ENCODE data around the gene KIF26B. TPM values are rescaled to one million over a fixed set of nuclear protein-coding genes. Genes with fewer than 3 reads are reported as not detected.

Gene KIF26B
- total RNA-seq, 1 donor from 2014 or later = 3.4 TPM

DNA sequence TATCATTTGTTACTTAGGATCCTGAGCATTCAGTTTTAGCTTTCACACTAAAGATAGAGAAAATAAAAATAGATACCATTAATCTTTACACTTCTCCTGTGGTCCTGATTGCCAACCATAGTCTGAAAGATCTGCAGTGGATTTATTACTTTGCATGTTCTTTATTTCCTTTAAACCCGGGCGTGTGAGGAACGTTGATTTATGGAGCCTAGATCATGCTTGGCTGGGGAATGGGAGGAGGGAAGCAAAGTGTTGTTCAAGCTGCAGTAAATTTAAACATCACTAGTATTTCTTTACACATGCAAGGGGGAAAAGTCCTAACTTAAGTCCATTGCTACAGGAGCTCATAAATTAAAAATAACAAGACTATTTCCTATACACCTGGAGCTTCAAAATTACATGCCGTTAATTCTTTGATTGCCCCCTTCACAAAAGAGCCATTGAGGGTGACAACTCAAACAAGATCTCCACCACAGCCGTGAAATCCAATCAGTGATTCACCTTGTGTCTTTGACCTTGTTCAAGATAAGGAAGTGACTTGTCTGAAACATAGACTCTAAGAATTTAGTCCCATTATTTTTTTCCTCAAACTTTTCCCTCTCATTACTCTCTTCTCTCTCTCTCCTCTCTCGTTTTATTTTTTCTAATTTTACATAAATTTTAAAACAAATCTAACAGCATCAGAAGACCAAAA is 282.7 kb downstream of the KIF26B start:
- Mint-ChIP-seq H3K9me3 (ENCODE audit: unreplicated experiment) (no peaks in the 10 kb centered on the region), H3K36me3 (ENCODE audit: low read depth, unreplicated experiment) (peaks cover 4% of the 10 kb centered on the region), H3K4me1 (ENCODE audit: unreplicated experiment) (peaks cover 20% of the 10 kb centered on the region), H3K4me3 (ENCODE audit: unreplicated experiment) (no peak overlapping the region), H3K27me3 (ENCODE audit: unreplicated experiment) (peaks cover 6% of the 10 kb centered on the region), H3K27ac (ENCODE audit: unreplicated experiment) (no peak overlapping the region)
- no peak for DNase-seq (ENCODE audit: low spot score)
- TF ChIP-seq, protein P1, sequence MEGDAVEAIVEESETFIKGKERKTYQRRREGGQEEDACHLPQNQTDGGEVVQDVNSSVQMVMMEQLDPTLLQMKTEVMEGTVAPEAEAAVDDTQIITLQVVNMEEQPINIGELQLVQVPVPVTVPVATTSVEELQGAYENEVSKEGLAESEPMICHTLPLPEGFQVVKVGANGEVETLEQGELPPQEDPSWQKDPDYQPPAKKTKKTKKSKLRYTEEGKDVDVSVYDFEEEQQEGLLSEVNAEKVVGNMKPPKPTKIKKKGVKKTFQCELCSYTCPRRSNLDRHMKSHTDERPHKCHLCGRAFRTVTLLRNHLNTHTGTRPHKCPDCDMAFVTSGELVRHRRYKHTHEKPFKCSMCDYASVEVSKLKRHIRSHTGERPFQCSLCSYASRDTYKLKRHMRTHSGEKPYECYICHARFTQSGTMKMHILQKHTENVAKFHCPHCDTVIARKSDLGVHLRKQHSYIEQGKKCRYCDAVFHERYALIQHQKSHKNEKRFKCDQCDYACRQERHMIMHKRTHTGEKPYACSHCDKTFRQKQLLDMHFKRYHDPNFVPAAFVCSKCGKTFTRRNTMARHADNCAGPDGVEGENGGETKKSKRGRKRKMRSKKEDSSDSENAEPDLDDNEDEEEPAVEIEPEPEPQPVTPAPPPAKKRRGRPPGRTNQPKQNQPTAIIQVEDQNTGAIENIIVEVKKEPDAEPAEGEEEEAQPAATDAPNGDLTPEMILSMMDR (IDR thresholded peaks at IDR 0.05; ENCODE audit: unreplicated experiment) = no peak

DNA sequence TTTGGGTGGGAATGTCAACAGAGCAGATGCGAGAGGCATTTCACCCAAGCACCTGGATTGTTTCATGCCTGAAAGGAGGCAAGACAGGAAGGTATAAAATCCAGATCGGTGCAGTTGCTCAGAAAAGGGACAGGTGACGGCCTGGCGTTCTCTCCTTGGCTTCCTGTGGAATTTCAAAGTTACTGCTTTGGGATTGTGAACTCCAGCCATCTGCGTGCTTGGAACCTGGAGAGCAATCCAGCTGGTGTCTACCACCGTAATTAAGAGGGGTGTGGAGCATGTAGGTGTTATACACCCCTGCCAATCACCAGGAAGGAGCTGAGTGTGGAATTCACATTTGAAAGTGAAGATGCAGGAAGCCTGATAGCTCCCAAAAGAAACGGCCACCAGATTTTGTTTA is 286.1 kb downstream of the KIF26B start:
- peaks cover 20% of the 10 kb centered on the region for H3K4me1 Mint-ChIP-seq (ENCODE audit: unreplicated experiment)
- H3K4me3 Mint-ChIP-seq (ENCODE audit: unreplicated experiment) = no peak overlapping the region
- TF ChIP-seq, protein P1 (IDR thresholded peaks at IDR 0.05; ENCODE audit: unreplicated experiment) = no peak
- peaks cover 6% of the 10 kb centered on the region for H3K27me3 Mint-ChIP-seq (ENCODE audit: unreplicated experiment)
- DNase-seq (ENCODE audit: low spot score) = no peak
- no peaks in the 10 kb centered on the region for H3K9me3 Mint-ChIP-seq (ENCODE audit: unreplicated experiment)
- H3K27ac Mint-ChIP-seq (ENCODE audit: unreplicated experiment) = no peak overlapping the region
- H3K36me3 Mint-ChIP-seq (ENCODE audit: low read depth, unreplicated experiment) = peaks cover 4% of the 10 kb centered on the region

DNA sequence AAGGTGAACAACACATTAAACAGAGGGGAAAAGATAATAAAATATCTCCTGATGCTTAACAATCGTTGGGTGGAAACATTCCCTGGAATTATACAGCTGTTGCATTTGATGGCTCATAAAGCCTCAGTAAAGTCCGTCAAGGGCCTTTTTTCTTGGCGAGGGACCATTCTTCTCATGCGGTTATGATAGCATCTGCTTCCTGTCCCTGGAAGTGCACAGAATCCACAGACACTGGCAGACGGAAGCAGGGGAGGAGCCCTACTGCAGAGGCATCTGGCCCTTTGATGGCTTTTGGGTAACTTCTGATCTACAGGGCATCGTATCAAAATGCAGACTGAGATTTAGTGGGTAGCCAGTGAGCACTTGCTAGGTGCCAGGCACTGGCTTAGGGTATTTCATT is 286.9 kb downstream of the KIF26B start:
- DNase-seq (ENCODE audit: low spot score) = no peak
- no peaks in the 10 kb centered on the region for H3K9me3 Mint-ChIP-seq (ENCODE audit: unreplicated experiment)
- H3K27ac Mint-ChIP-seq (ENCODE audit: unreplicated experiment) = no peak overlapping the region
- no peak overlapping the region for H3K4me3 Mint-ChIP-seq (ENCODE audit: unreplicated experiment)
- H3K4me1 Mint-ChIP-seq (ENCODE audit: unreplicated experiment) = peaks cover 20% of the 10 kb centered on the region
- TF ChIP-seq, protein P1 (IDR thresholded peaks at IDR 0.05; ENCODE audit: unreplicated experiment) = no peak
- peaks cover 4% of the 10 kb centered on the region for H3K36me3 Mint-ChIP-seq (ENCODE audit: low read depth, unreplicated experiment)
- peaks cover 6% of the 10 kb centered on the region for H3K27me3 Mint-ChIP-seq (ENCODE audit: unreplicated experiment)

DNA sequence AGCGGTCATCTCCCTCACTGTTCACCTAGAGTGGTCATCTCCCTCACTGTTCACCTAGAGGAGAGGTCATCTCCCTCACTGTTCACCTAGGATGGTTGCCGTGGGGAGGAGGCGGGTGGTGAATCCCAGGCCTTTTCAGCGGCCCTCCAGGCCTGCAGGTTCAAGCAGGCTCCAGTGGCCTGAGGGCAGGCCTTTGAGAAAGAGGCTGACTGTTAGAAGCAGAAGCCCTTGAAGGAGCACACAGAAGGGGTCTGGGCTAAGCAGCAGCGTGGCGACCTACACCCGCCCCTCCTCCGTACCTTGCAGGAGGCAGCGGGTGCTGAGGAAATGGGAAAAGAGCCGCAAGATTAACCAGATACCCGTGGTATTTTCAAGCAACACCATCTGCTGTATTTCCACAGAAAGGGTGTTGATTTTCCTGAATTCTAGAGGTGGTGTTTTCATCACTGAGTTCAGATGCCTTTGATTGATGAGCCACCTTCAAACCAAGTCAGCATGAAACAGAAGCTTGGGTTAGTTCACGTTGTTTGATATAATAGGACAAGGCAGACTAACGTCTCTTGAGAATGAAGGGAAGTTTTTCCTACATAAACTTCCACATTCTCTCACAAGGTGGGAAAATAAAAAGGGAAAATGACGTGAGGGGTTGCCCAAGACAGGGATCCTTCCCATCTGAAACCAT is 289.5 kb downstream of the KIF26B start:
- Mint-ChIP-seq H3K36me3 (ENCODE audit: low read depth, unreplicated experiment) (peaks cover 4% of the 10 kb centered on the region), H3K4me3 (ENCODE audit: unreplicated experiment) (no peak overlapping the region), H3K27ac (ENCODE audit: unreplicated experiment) (no peak overlapping the region), H3K27me3 (ENCODE audit: unreplicated experiment) (peaks cover 4% of the 10 kb centered on the region), H3K4me1 (ENCODE audit: unreplicated experiment) (peaks cover 13% of the 10 kb centered on the region), H3K9me3 (ENCODE audit: unreplicated experiment) (no peaks in the 10 kb centered on the region)
- DNase-seq (ENCODE audit: low spot score) = no peak
- TF ChIP-seq, protein P1 (IDR thresholded peaks at IDR 0.05; ENCODE audit: unreplicated experiment) = no peak

DNA sequence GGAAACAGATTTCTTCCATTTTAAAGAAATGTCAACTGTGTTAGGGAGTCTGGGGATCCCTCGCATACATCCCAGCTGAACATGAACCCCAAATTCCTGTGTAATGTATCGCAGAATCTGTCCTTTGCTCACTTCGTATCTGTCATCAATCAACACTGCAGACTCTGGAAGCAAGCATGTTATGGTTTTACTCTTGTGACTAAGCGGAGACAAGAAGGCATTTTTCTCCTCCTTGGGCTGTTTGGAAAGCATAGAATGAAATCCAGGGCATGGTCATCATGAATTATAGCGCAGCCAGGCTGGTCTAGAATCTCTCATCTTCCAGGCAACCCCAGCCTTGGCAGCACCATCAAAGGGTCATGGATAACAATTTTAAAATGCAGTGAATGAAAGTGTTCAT is 290.2 kb downstream of the KIF26B start:
- H3K4me1 Mint-ChIP-seq (ENCODE audit: unreplicated experiment) = peaks cover 13% of the 10 kb centered on the region
- peaks cover 3% of the 10 kb centered on the region for H3K27me3 Mint-ChIP-seq (ENCODE audit: unreplicated experiment)
- no peaks in the 10 kb centered on the region for H3K9me3 Mint-ChIP-seq (ENCODE audit: unreplicated experiment)
- no peak for DNase-seq (ENCODE audit: low spot score)
- H3K4me3 Mint-ChIP-seq (ENCODE audit: unreplicated experiment) = no peak overlapping the region
- TF ChIP-seq, protein P1 (IDR thresholded peaks at IDR 0.05; ENCODE audit: unreplicated experiment) = no peak
- peaks cover 4% of the 10 kb centered on the region for H3K36me3 Mint-ChIP-seq (ENCODE audit: low read depth, unreplicated experiment)
- H3K27ac Mint-ChIP-seq (ENCODE audit: unreplicated experiment) = no peak overlapping the region
